GM18867 (cell line): ENCODE measurements around the gene NME2.

ENCODE experiments used
- ATAC-seq: cut with Tn5 transposase; IDR thresholded peaks from one replicate; pipeline ENCODE4 v1.9.1; 2021; ENCODE audit warnings: mild to moderate bottlenecking, moderate library complexity; ENCODE audit not compliant: unreplicated experiment

Gene NME2

GRCh38 chr17:51200295-51200694 lies 34.1 kb downstream of the NME2 start:
- ATAC-seq = no peak

DNA sequence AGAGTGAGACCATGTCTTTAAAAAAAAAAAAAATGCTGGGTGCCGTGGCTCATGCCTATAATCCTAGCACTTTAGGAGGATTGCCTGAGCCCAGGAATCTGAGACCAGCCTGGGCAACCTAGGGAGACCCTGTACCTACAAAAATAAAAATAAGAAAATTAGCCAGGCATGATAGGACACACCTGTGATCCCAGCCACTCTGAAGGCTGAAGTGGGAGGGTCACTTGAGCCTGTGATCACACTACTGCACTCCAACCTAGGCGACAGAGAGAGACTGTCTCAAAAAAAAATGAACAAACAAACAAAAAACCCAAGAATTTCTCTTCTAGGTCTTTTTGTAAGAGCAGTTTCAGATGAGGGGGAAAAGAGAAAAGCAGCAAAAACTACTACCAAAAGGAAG lies 34.6 kb downstream of the NME2 start:
- ATAC-seq = no peak

- no peak for ATAC-seq
Observed at GRCh38 chr17:51203838-51204237, 37.6 kb downstream of the NME2 start.

DNA sequence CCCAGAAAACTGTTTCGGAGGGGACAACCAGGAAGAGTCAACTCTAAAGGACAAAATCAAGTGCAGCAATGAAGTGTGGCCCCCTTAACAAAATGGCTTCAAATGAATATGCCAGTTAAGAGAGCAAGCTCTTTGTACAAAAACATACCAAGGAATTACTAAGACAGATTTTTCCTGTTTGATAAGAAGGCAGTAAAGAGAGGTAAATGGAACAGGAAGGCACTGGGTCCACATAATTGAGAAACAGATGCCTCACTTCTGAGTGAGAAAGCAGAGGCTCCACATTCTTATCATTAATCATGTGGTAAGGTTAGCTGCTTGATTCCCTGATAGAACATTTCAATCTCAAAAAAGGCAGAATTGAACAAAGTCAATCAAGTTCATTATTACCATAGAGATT lies 48.7 kb downstream of the NME2 start:
- ATAC-seq = no peak

GRCh38 chr17:51217946-51218345 lies 51.7 kb downstream of the NME2 start:
- ATAC-seq = no peak

DNA sequence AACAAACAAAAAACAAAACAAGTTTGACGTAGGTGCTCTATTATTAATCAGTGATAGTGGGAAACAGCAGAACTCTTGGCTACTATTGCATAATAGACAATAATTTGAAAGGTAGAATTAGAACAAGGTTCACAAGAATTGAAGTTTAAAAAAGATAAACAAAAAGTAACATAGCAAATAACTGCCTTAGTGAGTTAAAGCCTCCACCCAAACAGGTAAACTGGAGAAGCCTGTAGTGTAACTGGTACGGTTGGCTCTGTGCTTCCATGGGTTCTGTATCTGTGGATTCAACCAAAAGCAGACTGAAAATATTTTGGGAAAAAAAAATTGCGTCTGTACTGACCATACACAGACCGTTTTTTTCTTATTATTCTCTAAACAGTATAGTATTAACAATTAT lies 55.1 kb downstream of the NME2 start:
- ATAC-seq = no peak
